ENCODE results near the gene ELOVL5.
"Not testable (repeated sequence)": the region's sequence is repeated elsewhere in the genome, so short reads cannot be mapped to it uniquely, and the experiment has no call there.

The ELOVL5 gene

DNA sequence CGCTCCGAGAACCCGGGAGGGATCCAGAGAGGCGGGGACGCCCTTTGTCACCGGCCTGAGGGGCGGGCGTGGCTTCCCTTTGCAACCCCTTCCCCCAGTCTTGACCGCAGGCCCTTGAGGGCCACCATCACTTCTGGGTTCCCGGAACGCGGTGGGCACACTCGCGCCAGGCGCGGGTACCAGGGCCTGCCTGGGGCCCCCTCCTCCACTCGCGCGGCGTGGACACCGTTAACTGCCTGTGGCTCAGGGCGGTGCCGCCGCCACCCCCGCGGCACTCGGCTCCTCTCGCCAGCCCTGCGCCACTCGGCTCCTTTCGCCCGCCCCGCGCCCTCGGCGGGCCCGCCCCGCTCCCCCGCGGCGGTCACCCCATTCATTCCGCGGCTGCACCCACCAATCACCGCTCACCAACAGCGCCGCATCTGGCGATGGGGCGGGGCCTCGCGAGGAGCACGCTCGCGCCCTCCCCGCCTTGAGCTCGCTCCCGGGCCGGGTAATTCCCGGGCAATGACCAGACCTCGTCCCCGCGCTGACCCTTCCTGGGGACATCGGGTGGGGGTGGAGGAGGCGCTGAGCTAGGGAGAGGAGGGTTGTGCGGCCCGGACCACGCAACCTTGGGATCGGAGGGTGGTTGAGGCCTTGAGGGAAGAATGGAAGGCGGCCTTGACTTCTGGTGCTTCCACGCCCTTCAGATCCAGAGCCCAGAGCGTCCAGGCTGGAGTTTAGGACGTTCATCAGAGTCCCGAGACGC is 10.5 kb upstream of the ELOVL5 start:
- DNase-seq (ENCODE audit: low read depth), result peak; percentile 89

DNA sequence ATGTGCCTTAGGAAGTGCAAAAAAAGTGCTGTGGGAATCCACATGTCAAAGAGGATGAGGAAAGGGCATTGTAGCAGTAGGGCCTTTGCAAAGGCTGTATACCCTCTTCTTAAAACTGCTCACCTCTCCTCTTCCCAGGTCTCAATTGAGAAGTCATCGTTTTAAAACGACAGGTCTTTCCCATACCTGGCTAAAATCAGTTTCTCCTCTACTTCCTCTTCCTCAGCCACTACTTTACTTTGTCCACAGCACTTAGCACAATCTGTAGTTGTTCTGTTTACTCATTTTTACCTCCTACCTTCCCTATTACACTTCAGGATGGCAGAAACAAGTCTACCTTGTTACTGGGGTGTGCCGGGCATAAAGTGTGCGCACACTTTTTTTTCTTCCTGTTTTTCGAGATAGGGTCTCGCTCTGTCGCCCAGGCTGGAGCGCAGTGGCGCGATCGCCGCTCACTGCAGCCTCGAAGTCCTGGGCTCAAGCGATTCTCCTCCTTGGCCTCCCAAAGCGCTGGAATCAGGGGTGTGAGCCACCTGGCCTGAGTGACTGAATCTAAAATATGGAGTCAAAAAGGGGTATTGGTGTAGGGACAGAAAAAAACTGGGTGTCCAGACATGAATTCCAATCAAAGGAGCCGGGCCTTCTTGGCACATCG is 9.8 kb upstream of the ELOVL5 start:
- DNase-seq (ENCODE audit: low read depth), result no peak

DNA sequence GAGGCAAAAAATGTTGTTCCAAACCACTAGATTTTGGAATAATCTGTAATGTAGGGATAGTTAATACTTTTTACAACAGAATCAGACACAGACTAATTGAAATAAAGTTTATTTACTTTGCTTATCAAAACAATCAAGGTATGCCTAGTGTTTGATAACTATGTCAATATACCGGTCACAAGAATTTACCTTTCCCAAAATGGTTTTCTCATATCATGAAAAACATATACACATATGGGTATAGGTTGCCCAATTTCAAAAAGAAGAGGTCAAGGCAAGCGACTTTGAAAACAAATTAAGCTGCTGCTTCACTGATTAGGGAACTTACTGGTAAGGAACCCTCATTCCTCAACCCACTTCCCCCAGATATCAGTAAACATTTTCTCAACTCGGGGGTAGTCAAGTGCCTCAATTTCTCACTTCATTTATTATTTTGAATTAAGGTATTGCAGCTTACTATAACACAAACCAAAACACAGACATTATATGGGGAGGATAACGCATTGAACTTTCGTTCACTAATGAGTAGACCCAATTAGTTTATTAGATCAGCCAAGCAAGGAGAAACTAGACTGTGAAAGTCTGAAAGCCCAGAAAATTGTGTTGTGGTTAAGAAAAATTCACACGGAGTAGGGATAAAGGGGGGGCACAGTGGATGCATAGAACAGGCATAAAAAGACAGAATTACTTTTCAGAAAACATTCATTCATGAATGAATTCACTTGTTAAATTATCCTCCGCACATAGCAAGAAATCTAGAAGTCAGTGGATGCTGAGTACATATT is 9.0 kb upstream of the ELOVL5 start:
- DNase-seq (ENCODE audit: low read depth), result no peak

DNA sequence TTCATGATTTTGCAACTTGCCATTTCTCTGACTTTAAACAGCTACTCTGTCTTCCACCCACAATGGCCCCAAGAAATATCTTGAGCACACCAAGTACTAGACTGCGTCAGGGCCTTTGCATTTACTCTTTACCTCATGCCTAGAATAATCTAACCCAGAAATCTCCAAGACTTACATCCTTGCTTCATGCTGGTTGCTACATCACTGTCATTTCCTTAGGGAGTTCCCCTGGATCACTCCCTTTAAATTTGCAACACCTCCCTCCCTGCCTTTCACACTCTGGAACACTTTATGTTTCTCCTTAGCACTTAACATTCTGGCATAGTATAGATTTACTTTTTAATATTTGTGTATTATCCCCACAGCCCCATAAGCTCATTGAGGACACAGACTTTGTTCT is 4.9 kb upstream of the ELOVL5 start:
- no peak for DNase-seq (ENCODE audit: low read depth)

DNA sequence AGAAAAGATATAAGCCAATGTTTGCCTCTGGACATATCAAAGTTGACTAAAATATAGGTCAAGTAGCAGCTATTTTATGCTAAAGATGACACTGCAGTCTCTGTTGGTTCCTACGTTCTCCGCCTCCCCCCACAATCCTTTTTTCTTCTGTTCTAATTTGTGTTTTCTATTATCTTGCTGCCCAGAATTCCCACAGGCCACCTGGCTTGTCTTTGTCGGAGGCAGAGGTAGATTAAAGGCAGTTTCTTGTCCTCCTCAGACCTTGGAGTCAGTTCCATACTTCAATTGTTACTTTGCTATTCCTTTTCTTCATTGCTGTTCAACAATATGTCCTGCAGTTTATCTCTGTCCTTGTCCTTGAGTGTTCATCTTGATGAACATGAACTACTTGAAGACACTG is 3.6 kb upstream of the ELOVL5 start:
- no peak for DNase-seq (ENCODE audit: low read depth)

DNA sequence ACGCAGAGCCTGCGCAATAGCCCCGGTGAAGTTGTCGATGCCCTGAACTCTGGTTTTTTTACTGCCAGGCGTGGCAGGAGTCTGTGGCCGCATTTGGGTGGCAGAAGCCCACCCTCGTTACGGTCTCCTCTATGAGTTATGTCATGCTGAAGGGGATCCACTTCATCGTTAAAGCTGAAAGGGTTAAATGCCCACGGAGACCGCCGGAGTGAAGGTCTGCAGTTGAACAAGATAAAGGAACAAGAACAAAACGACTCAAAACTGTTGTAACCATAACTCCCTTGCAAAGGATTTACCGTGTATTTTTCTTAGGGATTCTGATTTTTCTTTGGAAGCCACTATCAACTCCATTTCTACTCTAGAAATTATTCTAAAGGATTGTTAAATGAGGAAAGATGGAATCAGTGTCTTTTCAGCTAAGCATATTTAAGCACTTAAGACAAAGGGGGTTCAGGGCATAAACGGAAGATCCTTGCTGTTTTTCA is 501 bp upstream of the ELOVL5 start:
- DNase-seq (ENCODE audit: low read depth), result no peak

DNA sequence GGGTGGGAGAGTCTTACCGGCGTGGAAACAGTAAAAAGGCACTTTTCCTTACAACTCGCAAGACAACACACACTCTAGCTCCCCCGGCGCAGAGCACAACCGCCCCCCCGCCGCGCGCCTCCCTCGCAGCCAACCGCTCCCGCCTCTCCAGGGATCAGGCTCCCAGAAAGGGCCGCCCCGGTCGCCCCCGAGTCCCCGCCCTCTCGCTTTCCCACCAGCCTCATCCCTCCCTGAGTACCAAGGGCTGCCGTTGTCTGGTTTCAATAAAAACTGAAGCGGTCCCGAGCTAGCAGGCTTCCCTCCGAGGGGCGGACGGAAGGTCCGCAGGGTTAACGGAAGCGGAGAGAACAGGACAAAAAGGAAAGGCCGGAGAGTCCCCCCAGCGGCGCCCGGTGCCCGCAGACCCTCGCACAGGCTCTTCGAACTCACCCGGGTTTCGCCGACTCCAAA is 804 bp downstream of the ELOVL5 start:
- peak; percentile 45 for DNase-seq (ENCODE audit: low read depth)

DNA sequence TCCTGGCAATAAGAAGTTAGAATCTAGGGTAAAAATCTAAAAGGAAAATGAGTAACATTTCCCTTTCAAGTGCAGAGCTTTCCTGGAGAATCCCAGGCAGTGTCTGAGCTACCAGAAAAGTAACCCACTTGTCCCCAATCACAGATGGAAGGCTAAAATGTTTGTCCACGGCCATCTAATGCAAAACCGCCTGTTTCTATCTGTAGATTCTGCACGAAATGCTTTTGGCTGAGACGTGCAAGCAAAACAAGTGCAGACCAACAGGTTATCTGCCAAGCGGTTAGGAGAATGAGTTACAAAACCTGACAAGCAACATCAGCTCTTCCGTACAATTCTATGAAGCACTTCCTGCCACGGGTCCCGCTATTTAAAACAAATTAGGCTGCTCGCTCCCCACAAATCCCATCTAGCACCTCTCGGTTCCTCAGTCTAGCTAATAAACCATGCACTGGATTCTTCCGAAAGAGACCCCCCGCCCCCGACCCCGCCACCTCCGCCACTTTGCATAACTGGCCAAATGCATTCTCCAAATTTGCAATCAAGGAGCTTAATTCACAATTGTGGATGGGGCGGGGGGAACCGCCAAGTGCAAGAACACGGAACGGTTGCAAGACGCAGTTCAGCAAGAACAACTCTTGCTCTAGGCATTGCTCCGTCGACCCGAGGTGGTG is 1.4 kb downstream of the ELOVL5 start:
- DNase-seq (ENCODE audit: low read depth), result no peak

DNA sequence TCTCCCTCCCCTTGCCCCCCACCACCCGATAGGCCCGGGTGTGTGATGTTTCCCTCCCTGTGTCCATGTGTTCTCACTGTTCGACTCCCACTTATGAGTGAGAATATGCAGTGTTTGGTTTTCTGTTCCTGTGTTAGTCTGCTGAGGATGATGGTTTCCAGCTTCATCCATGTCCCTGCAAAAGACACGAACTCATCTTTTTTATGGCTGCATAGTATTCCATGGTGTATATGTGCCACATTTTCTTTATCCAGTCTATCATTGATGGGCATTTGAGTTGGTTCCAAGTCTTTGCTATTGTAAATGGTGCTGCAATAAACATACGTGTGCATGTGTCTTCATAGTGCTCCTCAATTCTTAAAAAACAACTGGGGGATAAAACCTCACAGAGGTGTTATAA is 2.7 kb downstream of the ELOVL5 start:
- not testable (repeated sequence) for DNase-seq (ENCODE audit: low read depth)

DNA sequence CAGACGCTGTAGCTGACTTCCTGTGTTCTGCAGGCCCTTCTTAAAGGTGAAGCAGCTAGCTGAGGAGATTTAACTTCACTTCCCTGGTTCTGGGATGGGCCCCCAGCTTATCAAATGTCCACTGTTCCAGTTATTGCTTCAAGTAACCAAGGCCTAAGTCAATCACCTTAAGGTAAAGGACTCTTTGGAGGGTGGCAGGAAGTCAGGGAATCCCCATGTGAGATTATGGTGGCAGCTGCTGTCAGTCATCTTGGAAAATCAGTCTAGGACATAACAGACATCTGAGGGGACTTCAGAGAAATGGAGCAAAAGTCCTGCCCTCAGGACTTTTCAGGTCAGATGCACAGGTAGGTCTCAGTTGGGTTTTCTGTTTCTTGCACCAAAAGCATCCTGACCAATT is 3.8 kb downstream of the ELOVL5 start:
- DNase-seq (ENCODE audit: low read depth), result no peak

DNA sequence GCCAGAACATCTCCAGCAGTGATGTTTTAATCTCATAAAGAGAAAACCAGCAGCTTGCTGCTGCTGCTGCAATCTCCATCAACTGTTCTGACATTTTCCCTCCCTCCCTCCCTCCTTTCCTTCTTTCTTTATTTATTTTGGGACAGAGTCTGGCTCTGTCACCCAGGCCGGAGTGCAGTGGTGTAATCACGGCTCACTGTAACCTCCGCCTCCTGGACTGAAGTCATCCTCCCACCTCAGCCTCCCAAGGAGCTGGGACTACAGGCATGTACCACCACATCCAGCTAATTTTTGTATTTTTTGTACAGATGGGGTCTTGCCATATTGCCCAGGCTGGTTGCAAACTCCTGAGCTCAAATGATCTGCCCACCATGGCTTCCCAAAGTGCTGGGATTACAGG is 5.7 kb downstream of the ELOVL5 start:
- DNase-seq (ENCODE audit: low read depth), result no peak

DNA sequence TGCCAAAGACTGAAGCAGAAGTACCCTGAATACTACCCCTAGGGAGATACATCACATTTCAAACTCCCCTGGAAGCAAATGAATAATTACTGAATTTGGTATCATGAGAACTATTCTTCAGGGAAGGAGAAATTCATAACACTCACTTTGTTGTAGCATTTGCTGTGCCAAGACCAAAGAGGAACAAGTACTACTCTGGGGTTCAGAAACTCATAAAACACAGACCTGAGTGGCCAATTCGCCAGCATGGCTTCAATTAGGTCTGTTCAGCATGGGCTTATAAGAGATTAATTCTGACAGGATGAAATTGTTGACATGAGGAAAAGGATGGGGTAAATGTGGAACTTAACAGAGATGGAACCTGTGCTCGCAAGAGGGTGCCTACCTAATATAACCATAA is 6.5 kb downstream of the ELOVL5 start:
- DNase-seq (ENCODE audit: low read depth), result no peak

DNA sequence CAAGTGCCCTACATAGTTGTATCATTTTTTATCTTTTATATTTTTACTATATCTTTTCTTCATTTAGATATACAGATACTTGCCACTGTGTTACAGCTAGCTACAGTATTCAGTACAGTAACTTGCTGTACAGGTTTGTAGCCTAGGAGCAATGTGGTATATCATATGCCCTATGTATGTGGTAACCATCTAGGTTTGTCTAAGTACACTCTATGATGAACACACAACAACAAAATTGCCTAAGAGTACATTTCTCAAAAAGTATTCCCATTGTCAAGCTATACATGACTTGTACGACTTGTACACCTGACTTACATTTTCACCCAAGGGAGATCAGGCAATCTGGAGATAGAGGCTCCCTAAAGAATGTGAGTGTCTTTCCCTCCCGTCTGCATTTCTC is 8.2 kb downstream of the ELOVL5 start:
- no peak for DNase-seq (ENCODE audit: low read depth)

DNA sequence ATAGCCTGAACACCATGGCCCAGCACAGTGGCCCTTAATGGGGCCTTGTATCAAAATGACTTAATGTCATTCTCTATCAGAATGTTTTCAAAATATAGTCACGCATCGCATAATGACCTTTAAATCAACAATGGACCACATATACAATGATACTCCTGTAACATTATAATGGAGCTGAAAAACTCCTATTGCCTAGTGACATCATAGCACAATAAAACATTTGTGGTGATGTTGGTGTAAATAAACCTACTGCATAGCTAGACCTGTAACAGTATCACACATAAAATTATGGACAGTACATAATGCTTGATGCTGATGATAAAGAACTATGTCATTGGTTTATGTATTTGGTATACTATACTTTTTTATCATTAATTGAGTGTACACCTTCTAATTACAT is 9.3 kb downstream of the ELOVL5 start:
- DNase-seq (ENCODE audit: low read depth), result no peak

DNA sequence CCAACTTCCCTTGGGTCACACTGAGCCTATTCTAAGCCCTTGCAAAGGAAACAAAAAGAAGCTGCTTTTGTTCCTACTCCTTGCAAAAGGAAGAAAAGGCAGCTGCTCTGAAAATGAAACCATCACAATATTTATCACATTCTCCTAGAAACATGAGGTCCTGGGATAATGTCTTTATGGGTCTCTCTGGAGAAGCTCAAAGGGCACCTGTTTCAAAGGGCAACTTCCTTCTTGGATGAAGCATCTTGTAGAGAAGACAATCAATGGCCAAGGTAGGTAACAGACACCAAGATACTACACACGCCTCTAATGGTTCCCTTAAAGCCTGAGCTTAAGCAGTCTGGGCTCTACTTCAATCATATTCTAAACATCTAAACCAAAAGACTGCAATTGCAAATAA is 10.4 kb downstream of the ELOVL5 start:
- no peak for DNase-seq (ENCODE audit: low read depth)

DNA sequence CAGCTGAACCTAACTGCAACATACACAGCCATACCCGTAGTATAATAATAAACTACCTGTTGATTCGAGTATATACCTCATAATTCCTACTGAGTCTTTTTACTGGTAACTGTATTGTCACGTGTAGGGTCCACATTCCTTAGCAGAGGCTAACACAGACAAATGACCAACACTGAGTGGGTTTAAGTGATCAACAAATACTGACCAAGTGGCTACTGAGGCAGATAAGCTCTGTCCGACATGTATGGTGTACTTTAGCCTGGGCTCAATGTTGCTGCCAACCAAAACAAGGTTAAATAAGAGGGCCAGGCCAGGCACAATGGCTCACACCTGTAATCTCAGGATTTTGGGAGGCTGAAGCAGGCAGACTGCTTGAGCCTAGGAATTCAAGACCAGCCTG is 12.7 kb downstream of the ELOVL5 start:
- DNase-seq (ENCODE audit: low read depth), result no peak

DNA sequence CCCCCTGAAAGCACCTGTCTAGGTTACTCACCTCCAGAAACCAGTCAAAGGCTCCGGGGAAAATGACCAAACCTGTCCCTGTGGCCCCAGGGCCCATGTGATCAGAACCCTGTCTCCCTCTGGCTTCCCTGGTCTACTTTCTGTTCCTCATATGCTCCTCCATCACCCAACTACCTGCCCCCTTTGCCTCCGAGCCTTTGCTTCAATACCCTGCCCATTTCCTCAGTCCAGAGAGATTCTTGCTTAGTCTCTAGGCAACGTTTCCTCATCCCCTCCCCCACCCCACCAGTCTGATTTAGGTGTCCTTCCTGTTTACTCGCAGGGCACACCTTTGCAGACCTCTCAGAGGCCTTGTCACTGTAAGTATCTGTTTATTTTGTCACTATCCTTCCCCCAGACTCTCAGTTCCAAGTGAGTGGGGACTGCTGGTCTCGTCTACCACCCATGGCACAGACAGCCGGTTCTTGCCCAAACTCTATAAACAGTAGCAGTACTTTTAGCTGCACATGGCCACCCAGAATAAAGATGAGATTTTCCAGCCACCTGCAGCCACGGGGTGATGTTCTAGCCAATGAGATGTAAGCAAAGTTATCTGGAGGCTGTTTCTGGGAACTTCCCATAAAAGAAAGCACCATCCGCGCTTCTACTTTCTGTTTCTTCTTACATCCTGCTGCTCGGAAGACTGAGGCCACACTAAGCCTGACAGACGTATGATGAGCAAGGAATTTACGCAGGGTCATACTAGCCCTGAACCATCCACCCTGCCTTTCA is 13.3 kb downstream of the ELOVL5 start:
- peak; percentile 41 for DNase-seq (ENCODE audit: low read depth)

DNA sequence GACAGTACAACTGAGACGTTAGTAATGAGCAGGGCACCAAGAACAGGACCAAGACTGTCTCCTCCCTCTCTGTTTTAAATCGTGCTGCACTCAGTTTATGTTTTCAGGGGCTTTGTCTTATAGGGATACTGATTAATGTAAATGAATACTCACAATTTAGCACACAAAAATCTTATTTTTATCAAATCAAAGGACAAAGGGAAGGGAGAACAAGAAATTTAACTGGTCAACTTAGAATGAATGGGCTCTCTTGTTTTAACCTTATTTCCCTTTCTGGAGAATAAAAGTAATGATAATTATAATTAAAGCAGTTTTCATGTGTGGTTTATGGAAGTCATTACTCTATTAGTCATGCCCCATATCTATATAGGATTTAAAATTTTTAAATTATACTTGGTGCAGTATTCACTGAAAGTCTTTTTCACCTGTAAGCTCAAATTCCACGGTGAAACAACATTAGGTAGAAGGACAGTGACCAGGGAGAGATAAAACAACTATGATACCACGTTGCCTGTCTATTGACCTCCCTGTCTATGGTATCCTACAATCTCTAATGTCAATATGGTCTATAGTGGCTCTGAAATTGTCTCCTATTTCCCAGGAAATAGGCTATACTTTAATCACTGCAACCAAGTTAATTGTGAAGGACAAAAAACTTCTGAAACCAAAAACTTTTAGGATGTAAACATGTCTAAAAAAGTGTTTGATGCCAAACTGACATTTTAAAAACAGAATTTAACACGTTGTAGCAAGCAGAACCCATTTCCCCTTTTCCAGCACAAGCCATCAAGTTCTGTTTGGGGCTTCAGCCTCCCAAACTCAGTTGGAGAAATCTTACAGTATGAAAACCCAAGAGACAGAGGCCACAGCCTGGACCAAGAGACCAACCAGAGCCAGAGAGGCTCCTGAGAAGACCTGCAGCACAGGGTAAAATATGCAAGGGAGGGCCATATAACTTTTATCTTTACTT is 15.0 kb downstream of the ELOVL5 start:
- DNase-seq (ENCODE audit: low read depth), result no peak

DNA sequence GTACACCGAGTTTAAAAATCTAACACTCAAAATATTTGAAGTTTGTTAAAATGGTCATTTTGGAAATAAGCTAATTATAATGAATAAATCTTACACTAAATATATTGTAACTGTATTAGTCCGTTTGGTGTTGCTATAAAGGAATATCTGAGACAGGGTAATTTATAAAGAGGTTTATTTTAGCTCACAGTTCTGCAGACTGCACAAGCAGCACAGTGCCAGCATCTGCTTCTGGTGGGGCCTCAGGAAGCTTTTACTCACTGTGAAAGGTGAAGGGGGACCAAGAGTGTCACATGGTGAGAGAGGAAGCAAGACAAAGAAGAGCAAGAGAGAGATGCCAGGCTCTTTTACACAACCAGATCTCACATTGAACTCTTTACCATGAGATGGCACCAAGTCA is 17.1 kb downstream of the ELOVL5 start:
- no peak for DNase-seq (ENCODE audit: low read depth)

DNA sequence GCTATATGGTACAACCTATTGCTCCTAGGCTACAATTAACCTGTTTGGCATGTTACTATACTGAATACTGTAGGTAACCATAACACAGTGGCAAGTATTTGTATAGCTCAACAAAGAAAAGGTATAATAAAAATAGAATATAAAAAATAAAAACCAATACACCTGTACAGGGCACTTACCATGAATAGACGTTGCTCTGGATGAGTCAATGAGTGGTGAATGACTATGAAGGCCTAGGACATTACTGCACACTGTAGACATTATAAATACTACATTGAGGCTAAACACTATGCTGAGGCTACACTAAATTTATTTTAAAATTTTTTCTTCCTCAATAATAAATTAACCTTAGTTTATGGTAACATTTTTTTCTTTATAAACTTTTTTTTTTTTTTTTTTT is 18.6 kb downstream of the ELOVL5 start:
- no peak for DNase-seq (ENCODE audit: low read depth)
